BLaER1 treated with 17β-estradiol and CSF1 and Interleukin-3, amounts not matched to agents 10 nM and 100 nM (cell line): ENCODE data around the gene GADD45A.
"Not testable (repeated sequence)": the region's sequence is repeated elsewhere in the genome, so short reads cannot be mapped to it uniquely, and the experiment has no call there.

Experiments used
- H3K27ac ChIP-seq, 11 experiments: shearing (Covaris generic); formaldehyde crosslinking; 2 replicates each; pipeline ENCODE4 v1.8.1; 2022
- H3K27me3 ChIP-seq, 11 experiments: shearing (Covaris generic); formaldehyde crosslinking; 2 replicates each; pipeline ENCODE4 v1.8.1; 2022
- H3K36me3 ChIP-seq, 11 experiments: shearing (Covaris generic); formaldehyde crosslinking; 2 replicates each; pipeline ENCODE4 v1.8.1; 2022
- H3K4me1 ChIP-seq, 10 experiments: shearing (Covaris generic); formaldehyde crosslinking; 2 replicates each; pipeline ENCODE4 v1.8.1; 2022
- H3K4me2 ChIP-seq, 11 experiments: shearing (Covaris generic); formaldehyde crosslinking; 2 replicates each; pipeline ENCODE4 v1.8.1; 2022
- H3K4me3 ChIP-seq, 10 experiments: shearing (Covaris generic); formaldehyde crosslinking; 2 replicates each; pipeline ENCODE4 v1.8.1; 2022
- H3K9ac ChIP-seq, 11 experiments: shearing (Covaris generic); formaldehyde crosslinking; 2 replicates each; pipeline ENCODE4 v1.8.1; 2022
- H3K9me3 ChIP-seq, 11 experiments: shearing (Covaris generic); formaldehyde crosslinking; replicated peaks in 1 of 11; 2 replicates each; pipeline ENCODE4 v1.8.1; 2022
- H4K20me1 ChIP-seq, 11 experiments: shearing (Covaris generic); formaldehyde crosslinking; 2 replicates each; pipeline ENCODE4 v1.8.1; 2022
- Cebpa-rat ChIP-seq, 11 experiments: shearing (Covaris generic); IDR thresholded peaks; 2 replicates each; pipeline ENCODE4 v1.8.1; 2022

GADD45A gene

GRCh38 chr1:67721112-67721511, 36.1 kb downstream of the GADD45A start:
- H3K4me1 ChIP-seq, result peaks cover 0 to 29% (median 7%) of the 10 kb centered on the region in 10 experiments; a peak in 11 of 20 replicates

GRCh38 chr1:67721650-67722291, 36.8 kb downstream of the GADD45A start:
- Histone ChIP-seq H3K36me3 (no peaks in the 10 kb centered on the region), H3K4me3 (no peak overlapping the region), H3K9me3 (no peaks in the 10 kb centered on the region), H3K4me2 (no peak overlapping the region), H4K20me1 (no peaks in the 10 kb centered on the region), H3K27me3 (no peaks in the 10 kb centered on the region), H3K4me1 (peaks cover 0 to 36% (median 10%) of the 10 kb centered on the region in 10 experiments; a peak in 12 of 20 replicates), H3K9ac (no peak overlapping the region), H3K27ac (no peak overlapping the region)
- TF ChIP-seq Cebpa-rat (IDR thresholded peaks at IDR 0.05), result no peak

More at GRCh38 chr1:67721112-67721511, 36.1 kb downstream of the GADD45A start:
- no peaks in the 10 kb centered on the region for H3K9me3 ChIP-seq
- TF ChIP-seq Cebpa-rat (IDR thresholded peaks at IDR 0.05), result no peak
- no peak overlapping the region for H3K4me3 ChIP-seq
- no peaks in the 10 kb centered on the region for H4K20me1 ChIP-seq
- H3K4me2 ChIP-seq, result no peak overlapping the region
- H3K36me3 ChIP-seq, result no peaks in the 10 kb centered on the region
- H3K27me3 ChIP-seq, result no peaks in the 10 kb centered on the region
- no peak overlapping the region for H3K27ac ChIP-seq
- H3K9ac ChIP-seq, result no peak overlapping the region

- Histone ChIP-seq H3K9ac (no peak overlapping the region), H3K36me3 (no peaks in the 10 kb centered on the region), H3K27ac (no peak overlapping the region), H3K9me3 (no peaks in the 10 kb centered on the region), H3K27me3 (no peaks in the 10 kb centered on the region), H3K4me3 (no peak overlapping the region), H3K4me1 (peaks cover 0 to 38% (median 10%) of the 10 kb centered on the region in 10 experiments; a peak in 12 of 20 replicates), H4K20me1 (no peaks in the 10 kb centered on the region), H3K4me2 (no peak overlapping the region)
- TF ChIP-seq Cebpa-rat (IDR thresholded peaks at IDR 0.05), result no peak
Measured at GRCh38 chr1:67722292-67722944, 37.4 kb downstream of the GADD45A start.

GRCh38 chr1:67723126-67723525, 38.1 kb downstream of the GADD45A start:
- Histone ChIP-seq H3K27ac (peak overlapping the region in 1 of 11 experiments; percentile 26; a peak in 1 of 22 replicates), H3K4me1 (peaks cover 0 to 39% (median 10%) of the 10 kb centered on the region in 10 experiments; a peak in 13 of 20 replicates), H3K4me3 (no peak overlapping the region), H3K4me2 (no peak overlapping the region; a peak in 1 of 22 replicates), H3K9me3 (no peaks in the 10 kb centered on the region), H3K27me3 (no peaks in the 10 kb centered on the region), H4K20me1 (no peaks in the 10 kb centered on the region), H3K9ac (no peak overlapping the region), H3K36me3 (no peaks in the 10 kb centered on the region)
- TF ChIP-seq Cebpa-rat (IDR thresholded peaks at IDR 0.05), result no peak

- Histone ChIP-seq H3K36me3 (no peaks in the 10 kb centered on the region), H4K20me1 (no peaks in the 10 kb centered on the region), H3K27ac (peak overlapping the region in 1 of 11 experiments; percentile 26; a peak in 1 of 22 replicates), H3K9me3 (no peaks in the 10 kb centered on the region), H3K4me1 (peaks cover 0 to 43% (median 13%) of the 10 kb centered on the region in 10 experiments; a peak in 15 of 20 replicates), H3K9ac (no peak overlapping the region), H3K4me2 (peak overlapping the region in 3 of 11 experiments; percentile 45 to 66 (median 45); a peak in 6 of 22 replicates), H3K4me3 (no peak overlapping the region), H3K27me3 (no peaks in the 10 kb centered on the region)
- no peak for TF ChIP-seq Cebpa-rat (IDR thresholded peaks at IDR 0.05)
Measured at GRCh38 chr1:67723620-67724019, 38.6 kb downstream of the GADD45A start.

GRCh38 chr1:67724928-67725560, 40.0 kb downstream of the GADD45A start:
- Histone ChIP-seq H3K4me1 (peaks cover 0 to 43% (median 13%) of the 10 kb centered on the region in 10 experiments; a peak in 15 of 20 replicates), H3K36me3 (no peaks in the 10 kb centered on the region), H3K9ac (no peak overlapping the region), H3K4me2 (peak overlapping the region in 3 of 11 experiments; percentile 21 to 31 (median 23); a peak in 3 of 22 replicates), H3K27me3 (no peaks in the 10 kb centered on the region), H3K9me3 (no peaks in the 10 kb centered on the region), H3K4me3 (no peak overlapping the region), H4K20me1 (no peaks in the 10 kb centered on the region), H3K27ac (no peak overlapping the region)
- no peak for TF ChIP-seq Cebpa-rat (IDR thresholded peaks at IDR 0.05)

GRCh38 chr1:67726224-67726623, 41.2 kb downstream of the GADD45A start:
- Histone ChIP-seq H3K9me3 (no peaks in the 10 kb centered on the region), H3K4me3 (no peak overlapping the region), H3K27ac (peak overlapping the region in 1 of 11 experiments; percentile 37; a peak in 1 of 22 replicates), H3K36me3 (no peaks in the 10 kb centered on the region), H3K4me2 (peak overlapping the region in 5 of 11 experiments; percentile 1 to 38 (median 22); a peak in 6 of 22 replicates), H4K20me1 (no peaks in the 10 kb centered on the region), H3K27me3 (no peaks in the 10 kb centered on the region), H3K9ac (no peak overlapping the region), H3K4me1 (peaks cover 0 to 43% (median 12%) of the 10 kb centered on the region in 10 experiments; a peak in 14 of 20 replicates)
- no peak for TF ChIP-seq Cebpa-rat (IDR thresholded peaks at IDR 0.05)

GRCh38 chr1:67729872-67730271, 44.9 kb downstream of the GADD45A start:
- Histone ChIP-seq H3K27me3 (no peaks in the 10 kb centered on the region), H3K9me3 (no peaks in the 10 kb centered on the region), H3K27ac (no peak overlapping the region), H4K20me1 (no peaks in the 10 kb centered on the region), H3K9ac (no peak overlapping the region), H3K4me3 (no peak overlapping the region), H3K4me1 (peaks cover 26 to 55% (median 38%) of the 10 kb centered on the region in 10 experiments), H3K36me3 (no peaks in the 10 kb centered on the region), H3K4me2 (no peak overlapping the region)
- TF ChIP-seq Cebpa-rat (IDR thresholded peaks at IDR 0.05), result no peak

GRCh38 chr1:67730312-67730711, 45.3 kb downstream of the GADD45A start:
- H3K4me1 ChIP-seq, result peaks cover 30 to 55% (median 40%) of the 10 kb centered on the region in 10 experiments
- not testable (repeated sequence) for H3K4me2 ChIP-seq, H3K9me3 ChIP-seq, H4K20me1 ChIP-seq, H3K36me3 ChIP-seq, H3K27ac ChIP-seq, H3K27me3 ChIP-seq, H3K9ac ChIP-seq, H3K4me3 ChIP-seq
